Memory B cell (primary cell): Measurements from ENCODE around the gene NYAP1.
A peak's percentile ranks its signal among the peaks of the same experiment; 100 is the strongest.
"Not testable (repeated sequence)": the region's sequence is repeated elsewhere in the genome, so short reads cannot be mapped to it uniquely, and the experiment has no call there.

ENCODE experiments used
- ATAC-seq: fragments of 150-1000 bp; cut with Tn5 transposase; 2 replicates; pipeline ENCODE4 v1.10.0; 2021; ENCODE audit warnings: low read depth, mild to moderate bottlenecking, moderate library complexity
- DNase-seq, 2 donors: peaks; one replicate each; pipeline ENCODE4 v3.0.0; 2022; ENCODE audit warnings: low spot score in 2 of 2
- H3K27ac Mint-ChIP-seq: one replicate; pipeline ENCODE4 v1.8.0; 2022; ENCODE audit warnings: mild to moderate bottlenecking, moderate library complexity, mixed read lengths
- H3K27me3 Mint-ChIP-seq: one replicate; pipeline ENCODE4 v1.8.0; 2022; ENCODE audit warnings: mixed read lengths
- H3K36me3 Mint-ChIP-seq: one replicate; pipeline ENCODE4 v1.8.0; 2022; ENCODE audit warnings: mild to moderate bottlenecking, mixed read lengths
- H3K4me1 Mint-ChIP-seq: one replicate; pipeline ENCODE4 v1.8.0; 2022; ENCODE audit warnings: mixed read lengths
- H3K4me3 Mint-ChIP-seq: one replicate; pipeline ENCODE4 v1.8.0; 2022; ENCODE audit warnings: mild to moderate bottlenecking, moderate library complexity, mixed read lengths
- H3K9me3 Mint-ChIP-seq: one replicate; pipeline ENCODE4 v1.8.0; 2022; ENCODE audit warnings: mixed read lengths

The NYAP1 gene

DNA sequence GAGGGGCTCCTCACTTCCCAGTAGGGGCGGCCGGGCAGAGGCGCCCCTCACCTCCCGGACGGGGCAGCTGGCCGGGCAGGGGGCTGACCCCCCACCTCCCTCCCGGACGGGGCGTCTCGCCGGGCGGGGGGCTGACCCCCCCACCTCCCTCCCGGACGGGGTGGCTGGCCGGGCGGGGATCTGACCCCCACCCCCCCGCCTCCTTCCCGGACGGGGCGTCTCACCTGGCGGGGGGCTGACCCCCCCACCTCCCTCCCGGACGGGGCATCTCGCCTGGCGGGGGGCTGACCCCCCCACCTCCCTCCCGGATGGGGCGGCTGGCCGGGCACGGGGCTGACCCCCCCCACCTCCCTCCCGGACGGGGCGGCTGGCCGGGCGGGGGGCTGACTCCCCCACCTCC, 39.5 kb downstream of the NYAP1 start:
- not testable (repeated sequence) for H3K27me3 Mint-ChIP-seq, ATAC-seq, H3K9me3 Mint-ChIP-seq, H3K27ac Mint-ChIP-seq, H3K4me1 Mint-ChIP-seq, DNase-seq, H3K36me3 Mint-ChIP-seq, H3K4me3 Mint-ChIP-seq

DNA sequence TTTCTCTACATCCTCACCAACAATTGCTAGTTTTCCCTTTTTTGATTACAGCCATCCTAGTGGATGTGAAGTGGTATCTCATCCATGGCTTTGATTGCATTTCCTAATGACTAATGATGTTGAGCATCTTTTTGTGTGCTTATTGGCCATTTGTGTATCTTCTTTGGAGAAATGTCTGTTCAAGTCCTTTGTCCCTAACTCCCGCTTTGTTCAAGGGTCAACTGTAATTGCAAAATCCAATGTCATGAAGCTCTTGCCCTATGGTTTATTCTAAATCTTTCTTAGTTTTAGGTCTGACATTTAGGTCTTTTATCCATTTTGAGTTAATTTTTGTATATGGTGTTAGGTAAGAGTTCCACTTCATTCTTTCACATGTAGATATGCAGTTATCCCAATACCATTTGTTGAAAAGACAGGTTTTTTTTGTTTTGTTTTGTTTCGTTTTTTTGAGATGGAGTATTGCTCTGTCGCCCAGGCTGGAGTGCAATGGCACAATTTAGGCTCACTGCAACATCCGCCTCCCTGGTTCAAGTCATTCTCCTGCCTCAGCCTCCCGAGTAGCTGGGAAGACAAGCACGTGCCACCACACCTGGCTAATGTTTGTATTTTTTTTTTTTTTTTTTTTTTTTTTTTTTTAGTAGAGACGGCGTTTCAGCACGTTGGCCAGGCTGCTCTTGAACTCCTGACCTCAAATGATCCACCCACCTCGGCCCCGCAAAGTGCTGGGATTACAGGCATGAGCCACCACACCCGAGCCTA, 44.6 kb downstream of the NYAP1 start:
- not testable (repeated sequence) for H3K9me3 Mint-ChIP-seq, H3K4me1 Mint-ChIP-seq, ATAC-seq, DNase-seq, H3K27ac Mint-ChIP-seq, H3K4me3 Mint-ChIP-seq, H3K36me3 Mint-ChIP-seq, H3K27me3 Mint-ChIP-seq

DNA sequence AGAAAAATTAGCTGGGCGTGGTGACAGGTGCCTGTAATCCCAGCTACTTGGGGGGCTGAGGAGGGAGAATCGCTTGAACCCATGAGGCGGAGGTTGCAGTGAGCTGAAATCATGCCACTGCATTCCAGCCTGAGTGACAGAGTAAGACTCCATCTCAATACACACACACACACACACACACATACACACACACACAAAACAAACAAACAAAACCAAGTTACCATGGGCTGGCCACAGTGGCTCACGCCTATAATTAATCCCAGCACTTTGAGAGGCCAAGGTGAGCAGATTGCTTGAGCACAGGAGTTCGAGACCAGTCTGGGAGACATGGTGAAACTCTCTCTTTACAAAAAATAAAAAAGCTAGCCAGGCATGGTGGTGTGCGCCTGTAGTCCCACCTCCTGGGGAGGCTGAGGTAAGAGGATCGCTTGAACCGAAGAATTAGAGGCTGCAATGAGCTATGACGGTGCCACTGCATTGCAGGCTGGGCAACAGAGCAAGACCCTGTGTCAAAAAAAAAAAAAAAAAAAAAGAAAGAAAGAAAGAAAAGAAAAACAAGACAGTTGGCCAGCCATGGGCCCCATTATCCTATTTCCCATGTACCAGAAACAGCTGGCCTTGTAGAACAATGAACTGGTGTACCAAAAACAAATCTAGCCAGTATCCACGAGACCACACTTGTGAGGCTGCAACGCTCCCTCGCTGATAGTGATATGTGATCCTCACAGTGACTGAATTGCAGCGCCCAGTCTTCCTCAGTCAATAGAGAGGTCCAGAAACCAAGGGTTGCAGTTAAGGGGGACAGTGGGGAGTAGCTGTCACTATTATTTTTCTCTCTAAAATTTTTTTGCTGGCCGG, 48.7 kb downstream of the NYAP1 start:
- Mint-ChIP-seq H3K9me3 (no peaks in the 10 kb centered on the region), H3K4me1 (peaks cover 2% of the 10 kb centered on the region), H3K27me3 (peaks cover 2% of the 10 kb centered on the region), H3K36me3 (no peaks in the 10 kb centered on the region), H3K27ac (no peak overlapping the region), H3K4me3 (no peak overlapping the region)
- DNase-seq (no peak), ATAC-seq (no peak)

DNA sequence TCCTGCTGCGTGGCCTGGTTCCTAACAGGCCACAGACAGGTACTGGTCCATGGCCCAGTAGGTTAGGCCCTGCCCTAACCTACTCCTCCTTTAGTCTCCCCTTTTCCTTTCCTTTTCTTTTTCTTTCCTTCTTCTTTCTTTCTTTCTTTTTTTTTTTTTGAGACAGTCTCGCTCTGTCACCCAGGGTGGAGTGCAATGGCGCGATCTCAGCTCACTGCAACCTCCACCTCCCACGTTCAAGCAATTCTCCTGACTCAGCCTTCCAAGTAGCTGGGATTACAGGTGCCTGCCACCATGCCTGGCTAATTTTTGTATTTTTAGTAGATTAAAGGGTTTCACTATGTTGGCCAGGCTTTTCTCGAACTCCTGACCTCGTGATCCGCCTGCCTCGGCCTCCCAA, 52.3 kb downstream of the NYAP1 start:
- H3K27ac Mint-ChIP-seq, ATAC-seq, H3K36me3 Mint-ChIP-seq, DNase-seq, H3K27me3 Mint-ChIP-seq, H3K9me3 Mint-ChIP-seq, H3K4me3 Mint-ChIP-seq: not testable (repeated sequence)
- H3K4me1 Mint-ChIP-seq = peaks cover 10% of the 10 kb centered on the region

DNA sequence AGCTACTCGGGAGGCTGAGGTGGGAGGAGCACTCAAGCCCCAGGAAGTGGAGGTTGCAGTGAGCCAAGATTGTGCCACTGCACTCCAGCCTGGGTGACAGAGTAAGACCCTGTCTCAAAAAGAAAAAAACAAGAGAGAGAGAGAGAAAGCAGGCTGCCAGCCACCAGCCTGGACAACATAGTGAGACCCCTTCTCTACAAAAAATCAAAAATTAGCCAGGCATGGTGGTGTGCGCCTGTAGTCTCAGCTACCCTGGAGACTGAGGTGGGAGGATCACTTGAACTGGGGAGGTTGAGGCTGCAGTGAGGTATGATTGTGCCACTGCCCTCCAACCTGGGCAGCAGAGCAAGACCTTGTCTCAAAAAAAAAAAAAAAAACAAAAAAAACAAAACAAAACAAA, 53.0 kb downstream of the NYAP1 start:
- H3K4me3 Mint-ChIP-seq, ATAC-seq, H3K27me3 Mint-ChIP-seq, H3K27ac Mint-ChIP-seq, H3K36me3 Mint-ChIP-seq, H3K9me3 Mint-ChIP-seq, DNase-seq: not testable (repeated sequence)
- peaks cover 15% of the 10 kb centered on the region for H3K4me1 Mint-ChIP-seq

DNA sequence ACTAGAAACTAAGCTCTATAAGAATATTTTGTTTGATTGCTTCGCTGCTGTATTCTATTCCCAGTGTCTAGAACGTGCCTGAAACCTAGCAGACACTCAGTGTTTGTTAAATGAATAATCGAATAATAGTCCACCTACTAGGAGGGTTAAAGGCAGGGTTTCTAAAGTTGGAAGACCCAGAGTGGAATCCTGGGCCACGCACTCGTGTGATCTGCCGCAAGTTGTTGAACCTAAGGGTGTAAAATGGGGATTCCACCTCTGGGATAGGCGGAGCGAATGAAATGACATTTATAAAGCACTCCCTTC, 54.6 kb downstream of the NYAP1 start:
- Mint-ChIP-seq H3K36me3 (peaks cover 3% of the 10 kb centered on the region), H3K9me3 (no peaks in the 10 kb centered on the region), H3K4me3 (peak overlapping the region; percentile 99), H3K27ac (peak overlapping the region; percentile 84), H3K27me3 (no peaks in the 10 kb centered on the region), H3K4me1 (peaks cover 23% of the 10 kb centered on the region)
- ATAC-seq = no peak
- no peak for DNase-seq

DNA sequence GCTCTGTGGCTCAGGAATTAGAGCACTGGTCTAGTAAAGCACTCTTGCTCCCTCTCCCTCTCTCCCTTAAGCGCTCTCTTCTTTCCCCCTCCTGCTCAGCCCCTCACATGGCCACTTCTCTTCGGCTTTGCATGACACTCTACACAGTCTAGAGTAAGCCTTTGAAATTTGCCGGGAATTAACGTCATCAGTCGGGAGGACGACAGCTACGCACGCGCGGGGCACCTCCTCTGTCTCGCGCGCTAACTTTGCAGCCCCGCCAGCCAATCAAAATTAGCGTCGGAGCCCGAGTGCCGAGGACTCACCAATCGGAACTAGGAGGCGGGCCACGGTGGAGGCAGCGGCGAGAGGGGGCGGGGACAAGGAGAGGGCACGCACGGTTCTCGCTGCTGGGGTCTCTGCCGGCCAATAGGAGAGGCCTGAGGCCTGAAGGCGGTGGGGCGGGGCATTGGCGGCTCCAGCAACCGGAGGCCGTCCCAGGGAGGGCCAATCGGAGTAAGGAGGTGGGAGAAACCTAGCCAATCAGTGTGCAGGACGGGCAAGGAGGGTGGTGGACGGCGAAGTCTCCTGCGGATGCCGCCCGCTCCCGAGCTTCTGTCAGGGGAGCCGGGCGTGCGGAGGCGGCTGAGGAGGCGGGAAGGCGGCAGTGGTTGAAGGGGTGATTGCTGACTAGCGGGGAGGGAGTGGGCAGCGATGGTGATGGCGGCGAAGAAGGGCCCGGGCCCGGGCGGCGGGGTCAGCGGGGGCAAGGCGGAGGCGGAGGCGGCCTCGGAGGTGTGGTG, 55.1 kb downstream of the NYAP1 start, which contains the start of gene AGFG2:
Gene AGFG2 (plus strand): TSS at position 550 of the 782 bp plus-strand sequence. CDS start 144 bp downstream, at position 694.
- peaks cover 29% of the 10 kb centered on the region for H3K4me1 Mint-ChIP-seq

DNA sequence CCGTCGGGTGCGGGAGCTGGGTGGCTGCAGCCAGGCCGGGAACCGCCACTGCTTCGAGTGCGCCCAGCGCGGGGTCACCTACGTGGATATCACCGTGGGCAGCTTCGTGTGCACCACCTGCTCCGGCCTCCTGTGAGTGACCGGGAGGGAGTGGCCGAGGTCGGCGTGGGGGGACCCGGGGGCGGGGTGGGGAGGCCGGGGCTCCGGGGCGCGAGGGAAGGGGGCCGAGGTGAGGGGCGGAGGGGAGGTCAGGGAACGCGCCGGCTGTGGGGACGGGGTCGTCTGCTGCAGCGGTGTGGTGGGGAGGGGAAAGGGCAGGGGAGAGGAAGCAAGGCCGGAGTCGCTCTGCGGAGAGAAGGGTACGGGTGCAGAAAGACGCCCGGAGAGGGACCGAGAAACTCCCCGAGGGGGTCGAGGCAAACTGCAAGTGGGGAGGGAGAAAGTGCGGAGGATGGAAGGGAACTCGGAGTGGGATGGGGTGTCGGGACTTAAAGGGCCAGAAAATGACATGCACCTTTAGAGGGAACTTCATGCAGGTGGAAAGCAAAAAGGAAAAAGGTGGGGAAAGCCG, 55.8 kb downstream of the NYAP1 start:
- ATAC-seq = no peak
- peak overlapping the region; percentile 99 for H3K4me3 Mint-ChIP-seq
- no peak for DNase-seq
- peak overlapping the region; percentile 84 for H3K27ac Mint-ChIP-seq
- peaks cover 3% of the 10 kb centered on the region for H3K36me3 Mint-ChIP-seq
- H3K27me3 Mint-ChIP-seq = no peaks in the 10 kb centered on the region
- H3K4me1 Mint-ChIP-seq = peaks cover 36% of the 10 kb centered on the region
- H3K9me3 Mint-ChIP-seq = no peaks in the 10 kb centered on the region

More for the DNA sequence above, 55.1 kb downstream of the NYAP1 start, which contains the start of gene AGFG2:
- Mint-ChIP-seq H3K9me3 (no peaks in the 10 kb centered on the region), H3K4me3 (peak within 1 kb of the TSS; percentile 99), H3K36me3 (peaks cover 3% of the 10 kb centered on the region), H3K27me3 (no peaks in the 10 kb centered on the region), H3K27ac (peak within 1 kb of the TSS; percentile 84)
- DNase-seq = peak; percentile 97 to 99
- ATAC-seq = peak; percentile 94

DNA sequence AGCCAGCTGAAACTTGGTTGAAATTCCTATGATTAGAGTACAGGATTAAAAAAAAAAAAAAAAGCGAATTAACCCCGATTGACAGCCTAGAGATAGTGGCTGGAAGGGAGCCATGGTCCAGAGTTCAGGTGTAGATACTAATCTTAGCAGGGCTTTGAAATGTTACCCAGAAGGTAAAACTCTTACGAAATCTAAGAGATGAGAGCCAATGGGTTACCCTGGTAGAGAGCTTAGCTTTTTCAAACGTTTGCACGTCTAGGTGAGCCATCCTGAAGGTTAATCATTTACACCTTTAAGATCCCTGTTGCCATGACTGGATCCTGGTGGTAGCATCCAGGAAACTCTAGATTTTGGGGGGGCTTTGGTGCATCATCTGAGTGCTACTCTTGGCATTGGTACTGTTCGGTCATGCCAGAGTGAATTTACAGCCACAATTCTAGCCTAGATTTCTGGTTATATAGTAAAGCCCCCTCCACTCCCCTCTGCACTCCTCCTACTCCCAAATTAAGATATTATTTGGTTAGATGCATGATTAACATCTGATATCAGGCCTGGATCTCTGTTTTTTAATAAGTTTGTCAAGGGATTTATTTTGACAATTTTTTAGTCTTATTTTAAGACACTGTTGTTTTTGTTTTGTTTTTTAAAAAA, 56.5 kb downstream of the NYAP1 start:
- DNase-seq (no peak), ATAC-seq (no peak)
- Mint-ChIP-seq H3K4me3 (peak overlapping the region; percentile 99), H3K27me3 (no peaks in the 10 kb centered on the region), H3K4me1 (peaks cover 42% of the 10 kb centered on the region), H3K9me3 (no peaks in the 10 kb centered on the region), H3K36me3 (peaks cover 3% of the 10 kb centered on the region), H3K27ac (no peak overlapping the region)

DNA sequence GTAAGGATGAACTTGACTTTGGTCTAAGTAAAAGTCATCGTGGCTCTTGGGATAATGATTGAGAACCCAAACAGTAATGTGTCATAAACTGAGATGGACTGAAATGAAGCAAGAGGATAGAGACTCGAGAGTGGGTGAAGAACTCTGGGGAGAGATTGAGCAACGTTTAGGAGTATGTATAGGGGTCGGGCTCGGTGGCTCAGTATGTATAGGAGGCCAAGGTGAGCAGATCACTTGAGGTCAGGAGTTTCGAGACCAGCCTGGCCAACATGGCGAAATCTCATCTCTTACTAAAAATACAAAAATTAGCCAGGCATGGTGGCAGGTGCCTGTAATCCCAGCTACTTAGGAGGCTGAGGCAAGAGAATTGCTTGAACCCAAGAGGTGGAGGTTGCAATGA, 57.6 kb downstream of the NYAP1 start:
- H3K27ac Mint-ChIP-seq, DNase-seq, H3K9me3 Mint-ChIP-seq, ATAC-seq, H3K36me3 Mint-ChIP-seq, H3K27me3 Mint-ChIP-seq: not testable (repeated sequence)
- H3K4me3 Mint-ChIP-seq = peak overlapping the region; percentile 0
- H3K4me1 Mint-ChIP-seq = peaks cover 48% of the 10 kb centered on the region

DNA sequence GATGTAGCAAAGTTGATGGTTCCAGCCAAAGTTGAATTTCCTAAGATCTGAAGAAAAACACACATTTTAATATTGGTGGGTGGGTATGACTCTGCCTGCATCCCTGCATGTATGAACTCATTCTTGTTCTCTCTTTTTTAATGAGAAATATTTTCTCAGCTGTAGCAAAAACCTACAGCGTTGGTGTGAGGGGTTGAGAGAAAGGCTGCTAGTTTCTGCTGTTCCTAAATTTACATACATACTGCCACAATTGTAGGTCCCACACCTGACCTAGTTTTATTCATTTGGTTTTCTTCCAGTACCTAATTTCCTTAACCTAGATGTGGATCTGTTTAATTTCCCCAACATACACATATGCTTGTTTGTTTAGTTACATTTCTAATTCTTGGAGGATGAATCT, 59.9 kb downstream of the NYAP1 start:
- Mint-ChIP-seq H3K36me3 (peaks cover 3% of the 10 kb centered on the region), H3K9me3 (no peaks in the 10 kb centered on the region), H3K4me1 (peaks cover 63% of the 10 kb centered on the region), H3K27me3 (no peaks in the 10 kb centered on the region), H3K27ac (peak overlapping the region; percentile 67), H3K4me3 (no peak overlapping the region)
- DNase-seq = no peak
- ATAC-seq = no peak

DNA sequence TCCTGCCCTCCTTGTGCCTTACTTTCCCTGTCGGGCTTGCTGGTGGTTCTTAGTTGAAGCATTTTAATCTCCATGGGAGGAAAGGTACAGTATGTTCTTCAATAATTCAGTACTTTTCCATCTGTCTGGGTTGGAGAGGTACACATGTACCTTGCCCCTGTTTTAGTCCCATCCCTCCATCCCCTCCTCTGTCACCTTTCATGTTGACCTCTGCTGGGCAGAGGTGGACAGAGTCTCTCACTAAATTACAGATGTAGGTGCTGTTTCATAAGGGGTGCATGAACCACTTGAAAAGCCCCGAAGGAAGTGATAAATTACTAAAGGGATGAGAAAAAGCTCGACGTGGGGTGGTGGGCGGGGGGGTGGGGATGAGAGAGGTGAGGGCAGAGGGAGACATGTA, 60.7 kb downstream of the NYAP1 start:
- Mint-ChIP-seq H3K9me3 (no peaks in the 10 kb centered on the region), H3K4me3 (peak overlapping the region; percentile 16), H3K4me1 (peaks cover 61% of the 10 kb centered on the region), H3K27me3 (no peaks in the 10 kb centered on the region), H3K27ac (peak overlapping the region; percentile 67), H3K36me3 (no peaks in the 10 kb centered on the region)
- ATAC-seq = no peak
- DNase-seq = no peak
